IPS-20b (cell line): ENCODE measurements around the gene ACCSL.

Source experiments
- H3K27ac ChIP-seq: one replicate; pipeline ENCODE4 v1.5.1; 2013; ENCODE audit warnings: low read length
- H3K27me3 ChIP-seq: 2 replicates; pipeline ENCODE4 v1.6.1; 2013; ENCODE audit warnings: mild to moderate bottlenecking, low read length, inconsistent platforms; ENCODE audit not compliant: insufficient read depth
- H3K36me3 ChIP-seq: 2 replicates; pipeline ENCODE4 v1.6.1; 2013; ENCODE audit warnings: low read depth, mild to moderate bottlenecking, inconsistent platforms, low read length, moderate library complexity; ENCODE audit not compliant: insufficient read depth
- H3K4me1 ChIP-seq: 2 replicates; pipeline ENCODE4 v1.6.1; 2013; ENCODE audit warnings: mild to moderate bottlenecking, control low read depth, inconsistent platforms, low read length, moderate library complexity; ENCODE audit not compliant: insufficient read depth
- H3K4me3 ChIP-seq: 2 replicates; pipeline ENCODE4 v1.5.1; 2013; ENCODE audit warnings: mild to moderate bottlenecking, low read length, inconsistent platforms
- H3K9ac ChIP-seq: 2 replicates; pipeline ENCODE4 v1.6.1; 2013; ENCODE audit warnings: low read depth, mild to moderate bottlenecking, inconsistent platforms, low read length, moderate library complexity
- H3K9me3 ChIP-seq: 2 replicates; pipeline ENCODE4 v1.6.1; 2013; ENCODE audit warnings: mild to moderate bottlenecking, low read depth, low read length, inconsistent platforms; ENCODE audit not compliant: insufficient read depth

The ACCSL gene

GRCh38 chr11:44008088-44008501, 39.7 kb upstream of the ACCSL start:
- Histone ChIP-seq H3K27ac (no peak overlapping the region), H3K9ac (no peak overlapping the region), H3K27me3 (no peaks in the 10 kb centered on the region; the same call in 1 of the 2 replicates), H3K36me3 (no peaks in the 10 kb centered on the region), H3K4me1 (peaks cover 10% of the 10 kb centered on the region; the same call in 1 of the 2 replicates), H3K4me3 (no peak overlapping the region), H3K9me3 (no peaks in the 10 kb centered on the region)

GRCh38 chr11:44008698-44009097, 39.1 kb upstream of the ACCSL start:
- H3K27ac ChIP-seq: no peak overlapping the region
- H3K4me1 ChIP-seq: peaks cover 10% of the 10 kb centered on the region; the same call in 1 of the 2 replicates
- H3K9ac ChIP-seq: no peak overlapping the region
- no peak overlapping the region for H3K4me3 ChIP-seq
- H3K9me3 ChIP-seq: no peaks in the 10 kb centered on the region
- H3K36me3 ChIP-seq: no peaks in the 10 kb centered on the region
- no peaks in the 10 kb centered on the region; the same call in 1 of the 2 replicates for H3K27me3 ChIP-seq

- Histone ChIP-seq H3K4me3 (no peak overlapping the region), H3K9ac (no peak overlapping the region), H3K9me3 (no peaks in the 10 kb centered on the region), H3K36me3 (no peaks in the 10 kb centered on the region), H3K27me3 (no peaks in the 10 kb centered on the region; the same call in 1 of the 2 replicates), H3K27ac (no peak overlapping the region), H3K4me1 (peaks cover under 1% of the 10 kb centered on the region; the same call in 1 of the 2 replicates)
These were observed 37.0 kb upstream of the ACCSL start for GRCh38 chr11:44010789-44011251.

GRCh38 chr11:44011797-44012196, 36.0 kb upstream of the ACCSL start:
- no peak overlapping the region for H3K27ac ChIP-seq
- no peaks in the 10 kb centered on the region for H3K9me3 ChIP-seq
- no peaks in the 10 kb centered on the region for H3K4me1 ChIP-seq
- H3K27me3 ChIP-seq: no peaks in the 10 kb centered on the region; the same call in 1 of the 2 replicates
- H3K36me3 ChIP-seq: no peaks in the 10 kb centered on the region
- no peak overlapping the region for H3K4me3 ChIP-seq
- H3K9ac ChIP-seq: no peak overlapping the region

DNA sequence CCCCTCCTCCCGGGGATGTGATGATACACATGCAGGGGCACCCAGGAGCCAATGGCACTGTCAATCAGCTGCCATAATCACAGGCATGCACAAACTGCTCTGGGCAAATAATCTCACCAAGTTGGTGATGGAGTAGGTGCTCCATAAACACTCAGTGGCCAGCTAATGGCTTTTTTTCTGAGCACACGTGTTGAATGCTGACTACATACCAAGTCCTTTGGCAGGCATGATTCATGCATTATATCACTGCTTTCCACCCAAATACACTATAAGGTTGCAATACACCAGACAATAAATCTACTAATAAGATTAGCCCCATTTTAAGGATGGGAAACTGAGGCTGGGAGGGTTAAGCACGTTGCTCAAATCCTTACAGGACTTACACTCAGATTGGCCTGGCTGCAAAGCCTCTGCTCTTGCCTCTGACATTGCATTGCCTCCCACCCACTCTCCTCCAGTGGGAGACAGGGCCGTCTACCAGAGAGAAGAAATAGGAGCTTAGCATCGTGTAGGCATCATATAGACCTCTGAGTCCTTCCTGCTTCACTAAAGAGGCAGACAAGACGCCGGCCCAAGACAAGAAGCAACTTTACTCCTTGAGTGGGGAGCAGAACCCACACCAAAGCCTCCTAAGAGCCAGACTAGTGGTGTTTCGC, 32.7 kb upstream of the ACCSL start:
- no peaks in the 10 kb centered on the region for H3K36me3 ChIP-seq
- no peak overlapping the region for H3K9ac ChIP-seq
- no peaks in the 10 kb centered on the region for H3K4me1 ChIP-seq
- no peak overlapping the region for H3K27ac ChIP-seq
- no peaks in the 10 kb centered on the region for H3K9me3 ChIP-seq
- no peaks in the 10 kb centered on the region; the same call in 1 of the 2 replicates for H3K27me3 ChIP-seq
- H3K4me3 ChIP-seq: no peak overlapping the region

- Histone ChIP-seq H3K4me3 (no peak overlapping the region), H3K36me3 (no peaks in the 10 kb centered on the region), H3K27me3 (no peaks in the 10 kb centered on the region; the same call in 1 of the 2 replicates), H3K27ac (no peak overlapping the region), H3K4me1 (no peaks in the 10 kb centered on the region), H3K9me3 (no peaks in the 10 kb centered on the region), H3K9ac (no peak overlapping the region)
These were observed 32.2 kb upstream of the ACCSL start for GRCh38 chr11:44015624-44016007.

DNA sequence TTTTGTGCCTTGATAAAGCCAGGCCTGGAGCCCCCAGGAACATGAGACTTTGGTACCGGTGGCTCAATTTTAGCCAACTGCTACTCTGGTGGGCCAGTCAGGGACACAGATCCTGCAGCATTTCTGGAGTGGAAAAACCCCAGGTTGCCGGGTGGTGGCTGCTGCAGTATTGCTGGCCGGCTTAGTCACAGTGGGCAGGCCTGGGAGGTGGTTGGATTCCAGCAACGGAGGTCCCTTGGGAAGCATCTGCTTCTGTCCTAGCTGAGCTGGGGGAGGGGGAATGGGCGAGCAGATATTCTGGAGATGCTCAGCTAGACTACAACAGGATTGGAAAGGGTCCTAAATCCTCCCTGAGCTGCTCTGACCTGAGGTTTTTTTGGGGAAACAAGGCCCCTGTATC, 31.6 kb upstream of the ACCSL start:
- H3K9me3 ChIP-seq: no peaks in the 10 kb centered on the region
- H3K4me3 ChIP-seq: no peak overlapping the region
- no peaks in the 10 kb centered on the region; the same call in 1 of the 2 replicates for H3K27me3 ChIP-seq
- no peak overlapping the region for H3K27ac ChIP-seq
- H3K36me3 ChIP-seq: no peaks in the 10 kb centered on the region
- no peak overlapping the region for H3K9ac ChIP-seq
- H3K4me1 ChIP-seq: no peaks in the 10 kb centered on the region

DNA sequence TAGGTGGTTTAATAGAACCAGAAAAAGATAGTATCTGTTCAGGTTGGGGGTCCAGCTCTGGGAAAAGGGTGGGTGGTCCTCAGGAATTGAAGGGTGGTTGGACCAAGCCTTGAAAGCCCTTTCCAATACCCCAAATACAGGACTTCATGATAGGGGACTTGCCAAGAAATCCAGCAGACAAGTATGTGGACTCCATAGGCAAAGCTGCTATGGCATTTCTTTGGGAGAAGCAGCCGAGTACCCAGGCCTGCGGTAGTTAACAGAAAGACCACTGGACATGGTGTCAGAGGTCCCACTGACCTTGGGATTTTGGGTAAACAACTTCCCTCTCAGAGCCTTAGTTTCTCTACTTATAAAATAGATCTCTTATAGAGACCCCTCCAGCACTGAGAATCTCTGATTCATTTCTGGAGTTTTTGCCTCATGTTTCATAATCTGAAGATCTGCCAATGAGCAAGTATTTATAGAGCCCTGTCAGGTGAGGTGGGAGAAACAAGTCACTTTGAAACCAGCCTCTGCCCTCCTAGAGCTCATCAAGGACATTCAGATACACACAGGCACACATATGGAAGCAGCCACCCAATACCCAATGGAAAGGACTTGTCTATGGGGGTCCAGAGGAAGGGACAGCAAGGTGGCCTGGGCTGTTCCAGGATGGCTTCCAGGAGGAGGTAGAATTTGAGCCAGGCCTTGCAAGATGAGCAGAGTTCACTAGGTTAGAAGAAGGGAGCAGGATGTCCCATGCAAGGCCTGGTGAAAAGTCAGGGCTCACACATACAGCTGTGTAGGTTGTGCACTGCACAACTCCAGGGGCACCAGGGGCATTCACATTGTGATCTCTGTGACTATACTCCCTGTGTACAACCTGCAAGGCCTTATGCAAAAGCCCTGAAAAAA, 31.0 kb upstream of the ACCSL start:
- Histone ChIP-seq H3K4me1 (no peaks in the 10 kb centered on the region), H3K9ac (no peak overlapping the region), H3K27ac (no peak overlapping the region), H3K4me3 (no peak overlapping the region), H3K27me3 (no peaks in the 10 kb centered on the region), H3K9me3 (no peaks in the 10 kb centered on the region), H3K36me3 (no peaks in the 10 kb centered on the region)

DNA sequence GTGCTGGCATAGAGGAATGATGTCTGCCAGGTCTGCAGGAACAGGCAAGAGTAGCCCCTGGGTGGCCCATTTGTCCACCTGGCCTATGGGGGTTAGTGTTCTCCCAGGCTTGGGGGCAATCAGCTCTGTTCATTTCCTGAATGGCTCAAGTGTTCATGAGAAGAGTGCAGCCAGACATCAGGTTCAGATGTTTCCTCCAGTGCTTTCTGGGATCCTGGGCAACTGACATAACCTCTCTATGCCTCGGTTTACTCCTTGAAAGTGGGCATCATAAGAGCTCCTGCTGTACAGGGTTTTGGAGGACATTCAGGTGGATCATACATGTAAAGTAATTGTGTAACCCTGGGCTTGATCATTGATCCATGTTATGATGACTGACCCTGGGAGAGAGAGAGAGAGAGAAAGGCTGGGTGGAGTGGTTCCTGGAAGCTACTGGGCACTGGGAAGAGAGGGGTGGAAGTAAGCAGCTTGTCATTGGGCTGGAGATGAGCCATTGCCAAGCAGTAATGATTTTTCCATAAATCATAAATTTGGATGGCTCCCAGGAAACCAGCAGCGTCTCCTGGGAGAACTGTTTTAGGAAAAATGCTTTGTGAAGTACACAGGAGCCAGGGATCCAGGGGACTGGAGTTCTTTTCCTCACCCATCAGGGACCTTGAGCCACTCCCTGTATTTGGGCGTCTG, 30.2 kb upstream of the ACCSL start:
- no peak overlapping the region for H3K9ac ChIP-seq
- no peak overlapping the region for H3K4me3 ChIP-seq
- H3K4me1 ChIP-seq: no peaks in the 10 kb centered on the region
- H3K36me3 ChIP-seq: no peaks in the 10 kb centered on the region
- H3K27me3 ChIP-seq: no peaks in the 10 kb centered on the region
- no peak overlapping the region for H3K27ac ChIP-seq
- peaks cover 5% of the 10 kb centered on the region for H3K9me3 ChIP-seq

- Histone ChIP-seq H3K9me3 (peaks cover 6% of the 10 kb centered on the region), H3K4me1 (no peaks in the 10 kb centered on the region)
These were observed 29.7 kb upstream of the ACCSL start for GRCh38 chr11:44018127-44018521.

GRCh38 chr11:44018829-44019228, 29.0 kb upstream of the ACCSL start:
- no peaks in the 10 kb centered on the region for H3K4me1 ChIP-seq

More at GRCh38 chr11:44018127-44018521, 29.7 kb upstream of the ACCSL start:
- Histone ChIP-seq H3K4me3 (no peak overlapping the region), H3K27ac (no peak overlapping the region), H3K27me3 (no peaks in the 10 kb centered on the region), H3K9ac (no peak overlapping the region), H3K36me3 (no peaks in the 10 kb centered on the region)

More at GRCh38 chr11:44018829-44019228, 29.0 kb upstream of the ACCSL start:
- H3K27ac ChIP-seq: no peak overlapping the region
- no peak overlapping the region for H3K4me3 ChIP-seq
- no peaks in the 10 kb centered on the region for H3K36me3 ChIP-seq
- H3K9ac ChIP-seq: no peak overlapping the region
- no peaks in the 10 kb centered on the region for H3K27me3 ChIP-seq
- H3K9me3 ChIP-seq: peaks cover 6% of the 10 kb centered on the region
